ENCODE results near the gene HIVEP3. TPM values are rescaled to one million over a fixed set of nuclear protein-coding genes. Genes with fewer than 3 reads are reported as not detected.

HIVEP3 gene
- total RNA-seq, 4 donors from 2014 or later, result 4.2 to 6.5 (median 4.7) TPM

DNA sequence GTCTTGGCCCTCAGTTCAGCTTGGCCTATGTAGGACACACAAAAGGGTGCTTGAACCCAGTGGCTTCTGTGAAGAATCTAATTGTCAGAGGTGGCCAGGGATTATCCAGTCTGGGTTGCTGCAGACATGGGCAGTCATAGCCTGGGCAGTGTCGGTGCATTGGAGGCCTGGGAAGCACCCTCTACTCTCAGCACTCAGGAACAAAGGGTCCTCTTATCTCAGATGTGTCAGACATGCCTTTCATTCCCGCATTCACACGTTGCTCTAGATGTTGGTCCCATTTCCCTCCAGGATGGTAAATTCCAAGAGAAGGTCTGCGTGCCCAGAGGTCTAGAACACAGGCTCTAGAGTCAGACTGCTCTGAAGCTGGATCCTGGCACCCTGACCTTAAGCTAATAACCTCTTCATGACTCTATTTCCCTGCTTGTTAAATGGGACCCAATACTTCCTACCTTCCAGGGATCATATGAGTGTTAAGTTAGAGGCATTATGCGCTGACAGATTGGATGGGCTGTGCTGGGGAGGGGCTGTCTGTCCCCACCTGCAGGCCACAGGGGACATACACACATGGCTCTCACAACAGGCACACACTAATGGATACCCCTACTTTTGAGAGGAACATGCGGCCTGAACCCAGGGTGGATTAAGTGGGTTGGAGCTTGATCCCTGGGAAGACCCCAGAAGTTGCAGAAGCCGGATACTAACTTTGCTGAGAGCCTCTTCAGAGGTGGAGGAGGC is 417.8 kb downstream of the HIVEP3 start:
- 75 to 79% methylated on average over 7 of the region's 7 CpGs for WGBS, 2 donors
- no peak overlapping the region for H3K4me3 ChIP-seq
- H3K4me1 ChIP-seq, result peaks cover 0 to 33% (median 17%) of the 10 kb centered on the region in 4 donors
- H3K9me3 ChIP-seq, result no peaks in the 10 kb centered on the region
- H3K27me3 ChIP-seq, result no peaks in the 10 kb centered on the region
- TF ChIP-seq EP300 (IDR thresholded peaks at IDR 0.05) (no peak), POLR2A (IDR thresholded peaks at IDR 0.05) (no peak)
- TF ChIP-seq, protein P1, sequence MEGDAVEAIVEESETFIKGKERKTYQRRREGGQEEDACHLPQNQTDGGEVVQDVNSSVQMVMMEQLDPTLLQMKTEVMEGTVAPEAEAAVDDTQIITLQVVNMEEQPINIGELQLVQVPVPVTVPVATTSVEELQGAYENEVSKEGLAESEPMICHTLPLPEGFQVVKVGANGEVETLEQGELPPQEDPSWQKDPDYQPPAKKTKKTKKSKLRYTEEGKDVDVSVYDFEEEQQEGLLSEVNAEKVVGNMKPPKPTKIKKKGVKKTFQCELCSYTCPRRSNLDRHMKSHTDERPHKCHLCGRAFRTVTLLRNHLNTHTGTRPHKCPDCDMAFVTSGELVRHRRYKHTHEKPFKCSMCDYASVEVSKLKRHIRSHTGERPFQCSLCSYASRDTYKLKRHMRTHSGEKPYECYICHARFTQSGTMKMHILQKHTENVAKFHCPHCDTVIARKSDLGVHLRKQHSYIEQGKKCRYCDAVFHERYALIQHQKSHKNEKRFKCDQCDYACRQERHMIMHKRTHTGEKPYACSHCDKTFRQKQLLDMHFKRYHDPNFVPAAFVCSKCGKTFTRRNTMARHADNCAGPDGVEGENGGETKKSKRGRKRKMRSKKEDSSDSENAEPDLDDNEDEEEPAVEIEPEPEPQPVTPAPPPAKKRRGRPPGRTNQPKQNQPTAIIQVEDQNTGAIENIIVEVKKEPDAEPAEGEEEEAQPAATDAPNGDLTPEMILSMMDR (IDR thresholded peaks at IDR 0.05), result no peak
- DNase-seq (ENCODE audit: low spot score in 2 of 2), result no peak
- peak overlapping the region in 2 of 4 donors; percentile 21 to 45 for H3K27ac ChIP-seq
- no peaks in the 10 kb centered on the region for H3K36me3 ChIP-seq

DNA sequence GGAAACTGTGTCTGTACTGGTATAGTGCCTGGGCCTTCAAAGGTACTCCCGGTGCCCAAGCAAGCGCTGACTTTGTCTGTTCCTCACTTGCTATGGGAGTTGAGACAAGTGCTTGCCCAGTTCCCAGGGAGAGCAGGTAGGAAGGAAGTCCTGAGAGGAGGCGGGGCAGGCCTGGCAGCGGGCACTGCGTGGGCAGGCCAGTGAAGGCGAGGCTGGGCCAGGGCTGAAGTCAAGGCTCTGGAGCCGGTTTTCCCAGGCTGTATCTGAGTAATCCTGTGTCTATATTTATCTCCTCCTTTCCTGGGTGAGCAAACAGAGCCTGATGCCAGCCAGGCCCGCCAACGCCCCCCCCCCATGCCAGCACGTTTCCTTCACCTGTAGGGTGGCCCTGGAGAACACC is 418.3 kb downstream of the HIVEP3 start:
- 67 to 78% methylated on average over 10 of the region's 10 CpGs for WGBS, 2 donors
- Histone ChIP-seq H3K4me1 (peaks cover 0 to 38% (median 20%) of the 10 kb centered on the region in 4 donors), H3K9me3 (no peaks in the 10 kb centered on the region), H3K4me3 (no peak overlapping the region), H3K27me3 (no peaks in the 10 kb centered on the region), H3K27ac (peak overlapping the region in 2 of 4 donors; percentile 21 to 45), H3K36me3 (no peaks in the 10 kb centered on the region)
- TF ChIP-seq EP300 (IDR thresholded peaks at IDR 0.05), result no peak
- TF ChIP-seq POLR2A (IDR thresholded peaks at IDR 0.05), result no peak
- TF ChIP-seq, protein P1 (IDR thresholded peaks at IDR 0.05), result no peak
- DNase-seq (ENCODE audit: low spot score in 2 of 2), result no peak

DNA sequence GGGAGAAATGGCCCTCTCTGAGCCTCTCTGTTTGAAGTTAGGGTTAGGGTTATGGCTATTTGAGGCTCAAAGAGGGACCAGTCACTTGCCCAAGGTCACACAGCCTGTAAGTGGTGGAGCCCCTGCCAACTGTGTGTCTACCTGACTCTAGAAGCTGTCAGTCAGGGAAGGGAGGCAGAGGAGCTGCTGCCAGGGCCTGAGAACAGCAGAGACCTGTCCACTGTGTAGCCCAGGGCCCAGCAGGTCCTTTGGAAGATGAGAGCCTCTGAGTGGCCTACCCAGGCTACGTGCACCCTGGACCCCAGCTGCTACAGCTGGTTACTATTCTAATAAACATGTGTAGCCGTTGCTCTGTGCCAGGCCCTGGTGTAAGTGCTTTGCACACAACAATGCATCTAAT is 419.1 kb downstream of the HIVEP3 start:
- 64 to 73% methylated on average over 2 of the region's 2 CpGs for WGBS, 2 donors
- TF ChIP-seq, protein P1 (IDR thresholded peaks at IDR 0.05), result no peak
- no peak for TF ChIP-seq POLR2A (IDR thresholded peaks at IDR 0.05)
- no peak for TF ChIP-seq EP300 (IDR thresholded peaks at IDR 0.05)
- no peaks in the 10 kb centered on the region for H3K36me3 ChIP-seq
- H3K9me3 ChIP-seq, result no peaks in the 10 kb centered on the region
- H3K27me3 ChIP-seq, result no peaks in the 10 kb centered on the region
- H3K4me3 ChIP-seq, result no peak overlapping the region
- peak overlapping the region in 3 of 4 donors; percentile 29 to 97 (median 65) for H3K27ac ChIP-seq
- no peak for DNase-seq (ENCODE audit: low spot score in 2 of 2)
- H3K4me1 ChIP-seq, result peaks cover 0 to 46% (median 22%) of the 10 kb centered on the region in 4 donors

DNA sequence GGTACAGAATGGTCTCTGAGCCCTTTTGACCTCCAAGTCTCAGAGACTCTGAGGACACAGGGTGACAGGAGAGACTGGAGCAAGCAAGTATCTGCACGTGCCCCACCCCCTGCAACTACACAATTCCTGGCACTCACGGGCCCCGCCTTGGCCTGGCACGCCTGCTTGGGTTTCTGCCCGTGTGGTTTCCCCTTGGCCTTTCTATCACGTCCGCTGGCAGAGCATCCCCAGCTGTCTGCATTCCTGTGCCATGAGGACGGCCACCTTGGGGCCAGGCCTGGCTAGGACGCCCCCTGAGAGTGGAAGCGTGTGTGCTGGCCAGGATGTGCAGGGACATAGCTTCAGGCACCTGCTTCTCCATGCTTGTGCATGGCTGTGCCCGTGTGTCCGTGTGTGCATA is 419.9 kb downstream of the HIVEP3 start:
- H3K36me3 ChIP-seq, result no peaks in the 10 kb centered on the region
- no peak for DNase-seq (ENCODE audit: low spot score in 2 of 2)
- no peaks in the 10 kb centered on the region for H3K9me3 ChIP-seq
- H3K4me3 ChIP-seq, result no peak overlapping the region
- no peaks in the 10 kb centered on the region for H3K27me3 ChIP-seq
- H3K4me1 ChIP-seq, result peaks cover 0 to 52% (median 22%) of the 10 kb centered on the region in 4 donors
- H3K27ac ChIP-seq, result peak overlapping the region in 3 of 4 donors; percentile 2 to 97 (median 65)
- 74 to 77% methylated on average over 9 to 12 of the region's 12 CpGs for WGBS, 2 donors
- TF ChIP-seq POLR2A (IDR thresholded peaks at IDR 0.05) (no peak), EP300 (IDR thresholded peaks at IDR 0.05) (peak; percentile 49 to 79)
- TF ChIP-seq, protein P1 (IDR thresholded peaks at IDR 0.05), result peak in 1 of 5 experiments; percentile 7

DNA sequence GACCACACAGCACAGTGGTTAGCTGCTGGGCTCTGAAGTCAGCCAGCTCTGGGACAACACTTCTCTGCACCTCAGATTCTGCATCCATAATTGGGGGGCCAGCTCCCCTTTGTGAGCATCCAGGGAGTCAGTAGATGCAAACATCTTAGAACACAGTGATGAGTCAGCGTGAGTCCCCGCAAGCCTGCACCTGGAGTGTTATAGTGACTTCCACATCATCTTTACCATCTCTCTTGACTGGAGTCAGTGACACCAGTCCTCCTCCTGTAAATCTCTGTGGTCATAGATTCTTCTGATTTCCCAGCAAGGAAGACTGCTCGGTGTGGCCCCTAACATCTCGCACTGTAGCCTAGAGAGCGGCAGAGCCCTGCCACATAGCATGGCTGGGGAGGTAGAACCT is 420.3 kb downstream of the HIVEP3 start:
- Histone ChIP-seq H3K27me3 (no peaks in the 10 kb centered on the region), H3K27ac (peak overlapping the region in 3 of 4 donors; percentile 2 to 97 (median 90)), H3K9me3 (no peaks in the 10 kb centered on the region), H3K4me3 (no peak overlapping the region), H3K4me1 (peaks cover 0 to 52% (median 22%) of the 10 kb centered on the region in 4 donors), H3K36me3 (no peaks in the 10 kb centered on the region)
- TF ChIP-seq, protein P1 (IDR thresholded peaks at IDR 0.05), result no peak
- DNase-seq (ENCODE audit: low spot score in 2 of 2), result no peak
- WGBS, 2 donors, result 100% methylated on average over 5 of the region's 5 CpGs

All from tibial nerve (tissue), 4 donors.